NCI-H187 (cell line): ENCODE results near the gene BRINP2.

ENCODE experiments used
- DNase-seq, 2 experiments: peaks; one replicate each; lab custom pipeline; 2025; lab: John Stamatoyannopoulos, UW

Gene BRINP2, protein sequence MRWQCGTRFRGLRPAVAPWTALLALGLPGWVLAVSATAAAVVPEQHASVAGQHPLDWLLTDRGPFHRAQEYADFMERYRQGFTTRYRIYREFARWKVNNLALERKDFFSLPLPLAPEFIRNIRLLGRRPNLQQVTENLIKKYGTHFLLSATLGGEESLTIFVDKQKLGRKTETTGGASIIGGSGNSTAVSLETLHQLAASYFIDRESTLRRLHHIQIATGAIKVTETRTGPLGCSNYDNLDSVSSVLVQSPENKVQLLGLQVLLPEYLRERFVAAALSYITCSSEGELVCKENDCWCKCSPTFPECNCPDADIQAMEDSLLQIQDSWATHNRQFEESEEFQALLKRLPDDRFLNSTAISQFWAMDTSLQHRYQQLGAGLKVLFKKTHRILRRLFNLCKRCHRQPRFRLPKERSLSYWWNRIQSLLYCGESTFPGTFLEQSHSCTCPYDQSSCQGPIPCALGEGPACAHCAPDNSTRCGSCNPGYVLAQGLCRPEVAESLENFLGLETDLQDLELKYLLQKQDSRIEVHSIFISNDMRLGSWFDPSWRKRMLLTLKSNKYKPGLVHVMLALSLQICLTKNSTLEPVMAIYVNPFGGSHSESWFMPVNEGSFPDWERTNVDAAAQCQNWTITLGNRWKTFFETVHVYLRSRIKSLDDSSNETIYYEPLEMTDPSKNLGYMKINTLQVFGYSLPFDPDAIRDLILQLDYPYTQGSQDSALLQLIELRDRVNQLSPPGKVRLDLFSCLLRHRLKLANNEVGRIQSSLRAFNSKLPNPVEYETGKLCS

DNA sequence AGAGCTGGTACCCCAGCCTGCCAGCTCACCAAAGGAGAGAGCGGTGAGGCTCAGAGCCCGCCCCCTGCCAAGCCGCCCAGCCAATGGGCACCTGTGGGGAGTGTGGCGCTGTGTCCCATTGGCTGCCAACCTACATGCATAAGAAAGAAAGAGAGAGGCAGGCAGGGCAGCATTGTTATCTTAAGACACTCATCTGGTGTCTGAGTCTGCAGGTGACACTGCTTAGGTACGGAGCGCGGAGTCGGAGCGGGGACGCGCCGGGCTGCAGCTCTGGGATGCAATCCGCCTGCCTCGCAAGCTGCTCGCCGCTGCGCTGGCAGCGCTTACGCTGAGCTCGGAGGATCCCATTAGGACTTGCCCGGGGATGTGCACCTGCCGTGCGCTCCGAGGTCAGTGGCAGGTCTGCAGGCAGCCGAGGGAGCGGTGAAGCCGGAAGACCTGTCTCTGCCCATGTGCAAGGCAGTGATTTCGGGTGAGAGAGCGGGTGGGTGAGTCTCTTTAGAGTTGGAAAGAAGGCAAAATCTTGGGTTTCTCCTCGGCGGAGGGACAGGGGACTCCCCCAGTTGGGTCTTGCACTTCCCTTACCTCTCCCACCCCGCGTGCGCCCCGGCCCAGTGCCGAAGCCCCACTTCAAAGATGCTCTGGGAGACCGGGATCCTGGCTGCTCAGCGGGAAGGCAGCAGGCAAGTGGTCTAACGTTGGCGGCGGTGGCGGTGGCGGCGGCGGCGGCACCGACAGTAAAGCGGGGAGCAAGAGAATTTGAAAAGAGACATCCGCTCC, at the start of gene BRINP2:
Gene BRINP2, plus strand, starts transcription at position 203 of the 780 bp plus-strand sequence. CDS start 58,919 bp downstream, outside the sequence.
- DNase-seq, result peak; percentile 83 to 93

DNA sequence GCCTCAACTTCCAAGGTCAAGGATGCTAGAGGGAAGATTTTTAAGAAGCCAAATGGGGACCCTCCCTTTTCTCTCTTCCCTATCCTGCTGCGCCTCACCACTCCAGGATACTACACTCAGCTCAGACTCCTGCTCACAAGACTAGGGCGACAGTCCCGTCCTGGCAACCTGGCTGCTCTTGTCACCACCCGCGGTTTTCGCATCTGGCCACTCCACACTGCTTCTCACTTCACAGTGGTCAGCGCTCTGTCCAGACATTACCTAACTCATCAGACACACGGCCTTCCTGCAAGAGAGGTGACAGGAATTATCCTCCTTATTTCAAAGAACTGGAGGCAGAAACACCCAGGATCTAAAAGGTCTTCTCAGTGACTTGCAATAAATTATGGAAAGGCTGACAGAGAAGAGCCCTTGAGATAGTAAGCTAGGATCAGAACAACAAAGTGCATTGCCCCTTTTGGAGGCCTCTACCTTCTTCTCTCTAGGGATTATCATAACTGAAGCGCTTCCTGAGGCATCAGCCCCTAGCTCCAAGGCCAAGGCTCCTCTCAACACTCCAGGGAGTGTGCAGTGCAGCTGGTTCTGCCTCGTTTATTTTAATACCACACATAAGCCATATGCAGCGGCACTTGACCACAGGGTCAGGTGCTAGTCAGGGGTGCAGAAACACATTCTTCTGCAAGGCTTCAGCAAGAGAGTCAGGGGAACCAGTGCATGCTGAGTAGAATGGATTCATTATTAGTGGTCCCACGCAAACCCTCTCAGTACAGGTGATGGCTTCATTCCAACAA, 48.1 kb upstream of the BRINP2 start:
- DNase-seq, result peak; percentile 93 to 95

- DNase-seq, result no peak
Measured at GRCh38 chr1:177124577-177125278, 46.0 kb upstream of the BRINP2 start.

DNA sequence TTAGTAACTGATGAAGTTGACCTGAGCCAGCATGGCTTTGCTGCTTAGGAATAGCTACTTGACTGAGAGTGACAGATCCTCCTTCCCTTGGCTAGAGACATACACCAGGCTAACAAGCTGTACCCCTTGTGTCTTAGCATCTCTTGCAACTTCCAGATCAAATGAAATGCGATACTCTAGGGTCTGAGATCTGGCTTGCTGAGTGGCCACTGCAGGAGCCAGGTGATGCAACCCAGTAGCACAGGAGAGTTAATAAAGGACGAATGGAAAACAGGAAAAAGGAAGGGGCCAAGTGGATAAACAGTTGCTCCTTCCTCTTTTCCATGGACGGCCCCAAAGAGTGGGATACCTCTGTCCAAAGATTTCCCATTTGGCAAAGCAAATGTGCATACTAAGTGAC, 44.5 kb upstream of the BRINP2 start:
- no peak for DNase-seq

DNA sequence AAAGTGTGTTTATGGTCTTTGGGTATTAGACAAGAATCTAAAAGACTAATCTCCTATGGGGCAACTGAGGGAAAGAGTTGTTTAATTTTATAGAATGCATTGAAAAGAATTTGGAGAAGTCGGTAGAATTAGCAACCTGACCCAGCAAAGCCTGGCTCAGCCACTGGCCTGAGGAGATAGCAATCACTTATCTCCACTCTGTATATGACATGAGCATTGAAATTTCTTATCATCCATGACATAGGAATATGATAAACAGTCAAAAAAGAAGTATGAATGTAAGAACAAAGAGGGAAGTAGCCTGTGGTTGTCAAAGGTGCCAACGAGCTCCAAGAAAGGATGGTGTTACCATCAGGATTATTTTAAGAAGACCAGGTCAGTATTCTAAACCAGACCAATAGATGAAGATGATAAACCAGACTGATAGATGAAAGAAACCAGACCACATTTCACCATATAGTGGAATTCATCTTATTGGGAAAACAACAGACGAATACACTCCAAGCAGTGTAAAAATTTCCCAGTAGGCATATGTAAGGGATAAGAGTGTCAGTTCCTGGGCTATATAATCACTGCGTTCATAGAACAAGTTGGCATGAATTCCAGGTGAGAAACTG, 42.0 kb upstream of the BRINP2 start:
- DNase-seq, result no peak

DNA sequence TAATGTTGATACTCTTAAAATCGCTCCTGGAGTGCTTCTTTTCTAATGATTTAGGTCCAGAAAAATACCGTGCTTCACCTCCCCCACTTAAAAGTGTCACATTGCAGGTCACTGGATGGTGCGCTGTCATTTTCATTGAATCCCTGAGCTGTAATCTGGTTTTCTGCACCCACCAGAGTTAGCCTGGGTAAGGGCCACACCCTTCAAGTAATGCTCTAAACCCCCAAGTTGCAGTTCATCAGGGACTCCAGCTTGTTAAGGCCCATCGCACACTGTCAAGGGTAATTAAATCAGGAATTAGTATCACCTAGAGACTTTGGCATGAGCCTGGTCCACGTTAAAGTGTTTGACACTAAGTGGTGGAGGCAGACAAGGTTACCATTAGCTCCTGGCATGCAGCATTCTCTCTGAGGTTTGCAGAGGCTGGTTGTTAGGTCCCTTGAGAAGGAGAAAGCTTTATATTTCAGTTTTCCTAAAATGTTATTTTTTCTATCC, 40.3 kb upstream of the BRINP2 start:
- DNase-seq, result no peak

GRCh38 chr1:177131723-177132122, 39.0 kb upstream of the BRINP2 start:
- DNase-seq, result no peak

DNA sequence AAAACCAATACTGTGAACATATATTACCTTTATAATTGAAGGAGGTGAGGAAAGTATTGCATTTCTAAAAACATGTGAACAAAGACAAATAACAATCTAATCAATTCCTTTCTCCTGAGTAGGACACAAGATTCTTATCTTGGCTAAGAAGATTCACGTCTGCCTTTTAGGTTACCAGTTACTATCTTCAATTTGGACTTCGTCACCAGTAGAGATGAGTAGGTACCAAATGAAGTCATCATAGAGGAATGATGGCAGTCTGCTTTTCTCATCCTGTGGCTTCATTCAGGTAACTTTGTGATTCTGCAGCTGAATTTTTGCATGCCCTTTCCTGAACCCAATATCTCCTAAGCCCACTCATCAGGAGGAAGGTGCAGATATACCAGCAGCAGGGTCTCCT, 38.6 kb upstream of the BRINP2 start:
- no peak for DNase-seq

DNA sequence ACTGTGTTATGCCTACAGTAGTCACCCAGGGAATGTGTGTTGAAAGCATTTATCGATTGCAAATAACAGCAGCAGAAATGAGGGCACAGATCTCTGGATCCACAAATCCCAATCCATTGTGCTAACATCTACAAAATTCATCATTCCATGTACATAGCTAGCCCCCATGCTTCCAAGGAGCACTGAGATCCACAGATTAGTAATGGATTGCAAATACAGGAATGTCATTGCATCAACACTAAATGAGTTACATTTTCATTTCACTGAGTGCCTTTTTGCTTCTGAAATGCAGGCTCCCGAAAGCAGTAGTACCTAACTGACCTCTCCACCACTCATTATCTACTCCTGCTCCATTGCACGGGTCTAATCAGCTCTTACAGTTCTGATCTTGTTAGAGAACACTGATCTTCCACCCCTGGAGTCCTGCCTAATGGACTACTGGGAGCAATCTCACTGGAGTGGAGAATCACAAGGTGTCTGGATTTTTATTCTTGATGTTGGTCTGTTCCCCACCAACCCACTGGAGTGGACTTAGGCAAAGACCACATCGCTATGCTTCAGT, 36.7 kb upstream of the BRINP2 start:
- DNase-seq, result no peak

DNA sequence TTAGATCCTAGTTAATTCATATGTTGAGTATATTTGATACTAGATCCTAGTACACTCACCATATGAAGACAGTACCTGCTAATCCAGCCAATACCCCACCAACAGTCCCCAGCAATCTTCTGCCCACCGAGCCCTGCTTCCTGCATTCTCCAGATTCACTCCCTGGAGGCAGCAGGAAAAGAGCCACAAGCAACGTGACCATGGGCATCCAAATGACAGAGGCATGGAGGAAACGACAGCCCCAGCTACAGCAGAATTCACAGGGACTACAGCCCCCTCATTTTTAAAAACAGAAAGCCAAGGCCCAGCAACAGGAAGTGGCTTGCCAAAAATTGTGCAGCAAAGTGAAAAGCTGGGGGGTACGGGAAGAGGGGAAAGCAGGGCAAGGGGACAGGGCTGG, 35.5 kb upstream of the BRINP2 start:
- no peak for DNase-seq

DNA sequence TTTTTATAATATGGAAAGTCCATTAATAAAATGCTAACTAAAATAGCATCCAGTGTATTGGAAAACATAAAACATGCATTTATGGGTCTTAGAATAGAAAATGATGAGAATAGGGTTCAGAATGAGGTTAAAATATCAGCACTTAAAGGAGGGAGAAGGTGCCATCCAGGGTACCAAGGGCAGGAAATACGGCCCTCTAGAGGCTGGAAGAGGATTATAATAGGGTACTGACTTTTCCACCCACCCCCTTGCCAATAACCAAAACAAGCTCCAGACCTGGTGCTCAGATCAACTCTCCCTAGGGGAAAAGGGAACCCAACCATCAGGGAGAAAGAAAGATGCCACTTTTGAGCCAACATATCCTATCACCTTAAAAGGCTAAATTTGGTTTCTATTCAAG, 32.9 kb upstream of the BRINP2 start:
- no peak for DNase-seq

- DNase-seq, result no peak
Measured at GRCh38 chr1:177138347-177138746, 32.4 kb upstream of the BRINP2 start.

DNA sequence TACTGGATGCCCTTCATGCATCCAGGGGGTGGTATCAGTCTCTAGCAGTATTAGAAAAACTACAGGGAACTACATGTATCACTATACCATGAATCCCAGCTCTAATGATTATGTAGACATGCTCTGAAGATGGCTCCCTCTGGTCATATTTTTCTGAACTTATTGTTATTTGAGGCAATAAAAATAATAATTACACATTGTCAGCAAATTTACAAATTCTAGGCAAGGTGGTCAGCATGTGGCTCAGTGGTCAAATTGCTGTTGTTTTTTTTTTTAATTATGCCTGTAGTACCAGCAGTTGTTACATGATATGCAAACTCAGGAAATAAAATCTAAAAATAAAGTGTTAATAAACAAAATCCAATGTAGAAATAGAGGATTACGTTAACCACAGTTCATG, 28.7 kb upstream of the BRINP2 start:
- no peak for DNase-seq

- DNase-seq, result no peak
Measured at GRCh38 chr1:177142791-177143271, 27.9 kb upstream of the BRINP2 start.

- no peak for DNase-seq
Measured at GRCh38 chr1:177145106-177146070, 25.4 kb upstream of the BRINP2 start.

- no peak for DNase-seq
Measured at GRCh38 chr1:177146499-177146898, 24.3 kb upstream of the BRINP2 start.

DNA sequence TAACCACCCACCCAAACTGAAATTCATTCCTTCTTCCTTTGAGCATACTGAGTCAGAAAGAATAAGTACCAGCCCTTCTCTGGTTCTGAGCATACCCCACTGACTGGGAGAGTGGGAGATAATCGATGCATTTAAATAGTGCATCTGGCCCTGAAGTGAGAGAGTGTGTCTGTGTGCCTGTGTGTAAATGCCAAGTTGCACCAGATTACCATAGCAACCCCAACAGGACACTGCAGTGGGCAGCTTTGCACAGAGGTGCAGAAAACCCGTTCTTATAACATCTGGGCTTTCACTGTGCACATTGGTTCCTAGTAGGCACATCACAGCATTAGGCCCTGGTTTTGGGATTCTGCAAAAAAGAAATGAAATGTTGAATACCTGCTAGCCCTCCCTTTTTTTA, 8.5 kb upstream of the BRINP2 start:
- DNase-seq, result no peak

DNA sequence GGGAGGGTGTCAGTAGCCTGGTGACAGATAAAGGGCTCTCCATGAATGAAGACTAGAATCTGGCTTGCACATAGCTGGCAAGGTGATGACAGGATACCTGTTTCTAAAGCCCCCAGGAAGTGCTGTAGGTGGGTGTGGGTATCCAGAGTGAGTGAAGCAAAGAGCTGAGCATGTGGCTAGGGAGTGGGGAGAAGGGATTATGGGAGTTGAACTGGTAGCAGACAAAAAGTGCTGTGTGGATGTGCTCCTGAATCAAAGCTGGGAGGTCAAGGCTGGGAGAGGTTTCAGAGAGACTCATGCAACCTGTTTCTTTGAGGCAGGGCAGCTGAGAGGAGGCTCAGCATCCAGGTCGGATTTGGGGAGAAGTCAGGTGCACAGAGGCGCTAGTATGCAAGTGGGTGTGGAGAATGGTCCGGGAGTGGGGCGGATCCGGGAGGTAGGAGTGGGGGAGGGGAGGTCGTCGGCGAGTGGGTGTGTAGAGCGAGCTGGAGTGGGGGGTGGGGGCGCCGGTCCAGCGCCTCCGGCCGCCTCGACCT, 6.8 kb upstream of the BRINP2 start:
- no peak for DNase-seq
